Activated CD8-positive, alpha-beta memory T cell treated with anti-CD3 and anti-CD28 coated beads for 48 hours (primary cell): ENCODE data around the gene CEMP1.
"Not testable (repeated sequence)": the region's sequence is repeated elsewhere in the genome, so short reads cannot be mapped to it uniquely, and the experiment has no call there.

Experiments
- DNase-seq, 3 experiments: peaks; one replicate each; pipeline ENCODE4 v3.0.0-alpha.2; 2020; ENCODE audit warnings: low read depth in 2 of 3, low spot score in 2 of 3

CEMP1 gene

DNA sequence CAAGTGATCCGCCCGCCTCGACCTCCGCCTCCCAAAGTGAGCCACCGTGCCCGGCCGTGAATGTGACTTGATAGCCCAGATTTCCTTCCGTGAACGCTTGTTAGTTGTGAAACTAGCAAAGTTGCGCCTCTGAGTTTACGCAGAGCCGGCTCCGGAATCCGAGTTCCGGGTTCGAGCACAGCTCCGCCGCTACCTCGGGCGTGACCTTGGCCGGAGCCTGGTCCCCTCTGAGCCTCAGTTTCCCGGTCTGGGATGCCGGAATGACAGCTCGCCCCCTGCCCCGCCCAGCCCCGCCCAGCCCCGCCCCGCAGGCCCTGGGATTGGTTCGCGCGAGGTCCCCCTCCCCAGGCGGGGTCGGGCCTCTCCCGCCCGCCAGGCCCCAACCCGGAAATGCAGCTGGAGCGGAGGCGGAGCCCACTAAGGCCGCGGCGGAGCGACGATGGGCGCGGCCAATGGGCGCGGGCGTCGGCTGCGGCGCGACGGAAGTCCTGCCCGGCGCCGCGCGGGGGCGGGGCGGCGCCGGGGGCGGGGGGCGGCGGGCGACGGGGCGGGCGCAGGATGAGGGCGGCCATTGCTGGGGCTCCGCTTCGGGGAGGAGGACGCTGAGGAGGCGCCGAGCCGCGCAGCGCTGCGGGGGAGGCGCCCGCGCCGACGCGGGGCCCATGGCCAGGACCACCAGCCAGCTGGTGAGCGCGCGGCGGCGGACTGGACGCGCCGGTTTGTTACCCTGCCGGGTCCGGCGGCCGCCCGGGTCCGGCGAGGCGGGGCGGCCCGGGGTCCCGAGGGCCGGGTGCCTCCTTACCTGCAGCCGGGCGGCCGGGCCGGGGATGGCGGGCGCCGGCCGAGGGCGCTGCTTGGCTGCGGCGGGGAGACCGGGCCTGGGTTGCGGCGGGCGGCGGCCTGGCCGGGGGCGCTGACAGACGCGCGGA lies 6.5 kb upstream of the CEMP1 start, which contains the start of gene PDPK1:
Gene PDPK1, plus strand, starts transcription at position 571 of the 929 bp plus-strand sequence. Its CDS starts 92 bp downstream, at position 663.
- DNase-seq = peak; percentile 76 to 92 (median 85)

DNA sequence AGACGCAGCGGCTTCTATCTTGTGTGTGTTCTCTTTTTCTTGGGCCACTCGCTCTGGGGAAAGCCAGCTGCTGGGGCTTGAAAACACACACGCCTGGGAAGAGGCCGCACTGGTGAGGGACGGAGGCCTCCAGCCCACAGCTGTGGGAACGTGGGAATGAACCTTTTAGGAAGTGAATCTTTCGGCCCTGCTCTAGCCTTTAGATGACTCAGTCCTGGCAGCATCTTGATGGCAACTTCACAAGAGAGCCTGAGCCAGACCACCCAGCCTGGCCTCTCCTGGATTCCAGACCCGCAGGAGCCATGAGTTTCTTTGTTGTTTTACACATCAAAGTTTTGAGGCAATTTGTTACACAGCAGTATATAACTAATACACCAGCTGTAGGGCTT lies 4.4 kb upstream of the CEMP1 start:
- no peak for DNase-seq

DNA sequence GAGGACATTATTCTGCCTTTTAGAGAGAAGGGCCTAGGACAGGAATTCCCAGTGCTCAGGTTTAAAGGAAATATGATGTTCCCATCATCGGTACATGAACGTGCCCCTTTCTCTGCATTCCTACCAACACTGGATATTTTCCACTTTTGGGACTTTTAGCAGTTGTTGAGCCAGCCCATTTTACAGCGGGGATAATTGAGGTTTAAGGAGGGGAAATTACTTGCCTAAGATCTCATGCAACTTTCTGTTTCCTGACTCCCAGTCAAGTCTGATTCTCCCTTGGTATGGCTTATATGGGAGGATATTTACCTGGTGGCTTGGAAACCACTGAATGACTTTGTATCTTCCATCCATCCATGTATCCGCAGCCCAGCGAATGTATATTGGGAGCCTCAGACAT lies 3.1 kb upstream of the CEMP1 start:
- not testable (repeated sequence) for DNase-seq

DNA sequence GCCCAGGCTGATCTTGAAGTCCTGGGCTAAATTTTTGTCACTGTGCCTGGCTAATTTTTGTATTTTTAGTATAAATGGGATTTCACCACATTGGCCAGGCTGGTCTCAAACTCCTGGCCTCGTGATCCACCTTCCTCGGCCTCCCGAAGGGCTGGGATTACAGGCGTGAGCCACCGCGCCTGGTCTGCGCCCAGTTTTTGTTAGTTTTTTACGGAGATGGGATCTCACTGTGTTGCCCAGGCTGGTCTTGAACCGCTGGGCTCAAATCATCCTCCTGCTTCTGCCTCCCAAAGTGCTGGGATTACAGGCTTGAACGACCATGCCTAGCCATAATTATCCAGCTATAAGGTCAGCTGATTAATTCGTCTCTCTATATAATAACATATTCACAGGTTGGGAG lies 2.7 kb upstream of the CEMP1 start:
- no peak for DNase-seq

DNA sequence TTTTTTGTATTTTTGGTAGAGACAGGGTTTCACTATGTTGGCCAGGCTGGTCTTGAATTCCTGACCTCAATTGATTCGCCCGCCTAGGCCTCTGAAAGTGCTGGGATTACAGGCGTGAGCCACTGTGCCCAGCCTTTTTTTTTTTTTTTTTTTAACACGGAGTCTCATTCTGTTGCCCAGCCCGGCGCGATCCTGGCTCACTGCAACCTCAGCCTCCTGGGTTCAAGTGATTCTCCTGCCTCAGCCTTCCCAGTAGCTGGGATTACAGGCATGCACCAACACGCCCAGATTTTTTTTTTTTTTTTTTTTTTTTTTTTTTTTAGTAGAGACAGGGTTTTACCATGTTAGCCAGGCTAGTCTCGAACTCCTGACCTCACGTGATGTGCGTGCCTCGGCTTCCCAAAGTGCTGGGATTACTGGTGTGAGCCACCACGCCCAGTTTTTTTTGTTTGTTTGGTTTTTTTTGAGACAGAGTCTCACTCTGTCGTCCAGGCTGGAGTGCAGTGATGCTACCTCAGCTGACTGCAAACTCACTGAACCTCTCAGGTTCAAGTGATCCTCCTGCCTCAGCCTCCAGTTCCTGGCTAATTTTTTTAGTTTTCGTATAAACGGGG lies 2.0 kb upstream of the CEMP1 start:
- not testable (repeated sequence) for DNase-seq

DNA sequence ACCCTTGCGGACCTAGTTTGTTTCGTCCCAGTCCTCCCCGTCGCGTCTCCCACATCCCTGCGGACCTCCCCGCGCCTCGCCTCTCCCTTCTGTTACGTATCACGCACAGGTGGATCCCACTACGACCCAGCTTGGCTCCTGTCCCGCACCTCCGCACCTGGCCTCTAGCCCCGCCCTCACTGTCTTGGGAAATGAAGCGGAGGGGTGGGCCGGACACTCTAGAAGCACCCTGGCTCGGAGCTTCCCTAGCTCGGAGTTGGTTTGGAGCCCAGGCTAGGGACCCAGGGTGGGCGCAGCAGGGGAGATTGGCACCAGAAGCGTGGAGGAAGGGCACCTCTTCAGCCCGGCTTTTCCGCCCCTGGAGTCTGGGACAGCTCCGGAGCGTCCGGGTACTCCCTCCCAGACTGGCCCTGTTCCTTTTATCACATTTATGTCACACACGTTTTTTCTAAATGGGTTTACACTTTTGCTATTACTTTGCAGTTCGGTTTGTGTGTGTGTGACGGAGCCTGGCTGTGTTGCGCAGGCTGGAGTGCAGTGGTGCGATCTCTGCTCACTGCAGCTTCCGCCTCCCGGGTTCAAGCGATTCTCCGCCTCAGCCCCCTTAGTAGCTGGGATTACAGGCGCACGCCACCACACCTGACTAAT lies 1.4 kb upstream of the CEMP1 start:
- no peak for DNase-seq

DNA sequence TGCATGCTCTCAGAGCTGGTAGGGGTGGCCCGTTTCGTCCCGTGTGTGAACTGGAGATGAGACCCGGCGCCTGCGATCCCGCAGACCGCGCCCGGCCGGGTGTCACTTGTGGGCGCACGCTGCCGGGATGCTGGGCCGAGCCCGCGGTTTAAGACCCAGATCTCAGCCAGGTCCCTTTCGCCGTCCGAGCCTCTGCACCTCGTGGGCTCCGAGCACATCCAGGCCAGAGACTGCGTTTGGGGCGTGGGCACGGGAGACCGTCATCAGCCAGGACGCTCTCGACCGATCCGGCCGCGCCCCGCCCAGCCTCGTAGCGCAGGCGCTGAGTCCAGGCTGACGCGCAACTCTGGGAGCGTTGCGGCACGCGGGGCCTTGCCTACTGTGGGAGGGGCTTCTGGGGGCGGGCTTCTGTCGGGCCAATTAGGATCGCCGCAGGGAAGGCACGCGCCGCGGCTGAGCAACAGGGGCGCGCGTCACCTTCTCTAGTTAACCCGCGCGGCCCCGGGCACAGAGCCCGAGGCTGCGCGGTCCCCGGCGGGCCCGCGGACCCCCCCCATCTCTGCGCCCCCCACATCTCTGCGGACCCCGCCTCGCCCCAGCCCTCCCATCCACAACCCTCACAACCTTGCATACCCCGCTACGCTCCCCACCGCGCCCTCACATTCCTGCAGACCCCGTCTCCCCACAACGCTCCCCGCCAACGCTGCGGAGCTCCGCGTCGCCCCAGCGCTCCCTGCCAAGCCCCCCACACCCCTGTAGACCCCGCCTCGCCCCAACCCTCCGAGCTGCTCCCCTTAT lies 687 bp upstream of the CEMP1 start:
- DNase-seq = peak; percentile 86 to 95 (median 91)

DNA sequence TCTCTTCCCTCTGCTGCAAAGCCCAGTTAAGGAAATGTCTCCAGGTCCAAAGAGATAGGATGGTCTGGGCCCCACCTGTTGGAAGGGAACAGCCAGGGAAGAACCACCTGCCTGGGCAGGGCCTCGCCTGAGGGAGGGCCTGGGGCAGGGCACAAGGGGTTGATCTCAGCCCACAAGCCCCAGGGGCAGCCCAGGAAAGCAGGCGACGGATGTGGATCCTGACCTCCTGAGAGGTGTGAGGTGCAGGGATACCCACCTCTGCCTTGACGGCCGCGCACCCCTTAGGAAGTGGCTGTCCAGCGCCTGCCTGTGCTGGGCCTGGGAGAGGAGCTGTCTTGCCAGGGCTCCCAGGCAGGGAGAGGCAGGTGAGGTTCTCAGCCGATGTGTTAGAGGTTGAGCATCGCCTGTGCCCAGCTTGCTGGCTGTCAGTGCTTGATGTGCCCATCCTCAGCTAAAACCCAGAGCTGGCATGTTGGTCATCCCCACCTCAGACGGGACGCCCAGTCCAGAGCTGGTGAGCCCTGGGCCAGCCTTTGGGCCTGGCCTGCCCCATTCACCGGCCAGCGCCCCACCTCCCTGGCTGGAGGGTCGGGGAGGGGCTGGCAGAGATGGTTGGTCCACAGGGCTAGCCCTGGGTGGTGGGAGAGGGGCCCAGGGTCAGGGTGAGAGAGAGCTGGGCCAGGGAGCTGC lies 434 bp downstream of the CEMP1 start:
- no peak for DNase-seq

DNA sequence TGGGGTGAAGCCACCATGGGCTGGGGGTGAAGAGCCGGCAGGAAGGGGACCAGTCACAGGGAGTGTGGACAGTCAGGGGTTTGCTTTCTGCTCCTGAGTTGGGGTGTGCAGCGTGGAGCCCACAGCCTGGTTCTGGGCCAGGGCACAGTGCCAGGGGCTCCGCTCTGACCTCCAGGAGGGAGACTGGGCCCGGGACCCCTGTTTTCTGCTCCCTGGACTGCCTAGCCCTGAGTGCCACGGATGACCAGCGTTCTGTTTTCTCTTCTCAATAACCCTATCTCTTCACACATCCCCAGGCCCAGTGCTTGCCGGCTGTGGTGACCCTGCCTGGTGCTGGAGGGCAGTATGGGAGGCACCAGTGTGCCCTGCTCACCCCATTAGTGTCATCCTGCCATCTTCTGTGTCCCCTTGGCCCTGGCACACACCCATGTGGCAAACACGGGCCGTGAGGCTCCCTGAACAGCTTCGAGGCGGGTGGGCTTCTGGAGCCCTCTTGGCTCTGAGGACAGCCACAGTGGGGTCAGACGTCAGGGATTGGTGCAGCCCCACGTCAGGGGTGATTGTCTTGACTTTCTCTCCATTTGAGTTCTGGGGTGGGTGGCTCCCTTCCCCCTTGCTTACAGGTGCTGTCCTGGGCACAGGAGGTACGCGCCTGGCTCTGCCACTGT lies 1.1 kb downstream of the CEMP1 start:
- DNase-seq = no peak

DNA sequence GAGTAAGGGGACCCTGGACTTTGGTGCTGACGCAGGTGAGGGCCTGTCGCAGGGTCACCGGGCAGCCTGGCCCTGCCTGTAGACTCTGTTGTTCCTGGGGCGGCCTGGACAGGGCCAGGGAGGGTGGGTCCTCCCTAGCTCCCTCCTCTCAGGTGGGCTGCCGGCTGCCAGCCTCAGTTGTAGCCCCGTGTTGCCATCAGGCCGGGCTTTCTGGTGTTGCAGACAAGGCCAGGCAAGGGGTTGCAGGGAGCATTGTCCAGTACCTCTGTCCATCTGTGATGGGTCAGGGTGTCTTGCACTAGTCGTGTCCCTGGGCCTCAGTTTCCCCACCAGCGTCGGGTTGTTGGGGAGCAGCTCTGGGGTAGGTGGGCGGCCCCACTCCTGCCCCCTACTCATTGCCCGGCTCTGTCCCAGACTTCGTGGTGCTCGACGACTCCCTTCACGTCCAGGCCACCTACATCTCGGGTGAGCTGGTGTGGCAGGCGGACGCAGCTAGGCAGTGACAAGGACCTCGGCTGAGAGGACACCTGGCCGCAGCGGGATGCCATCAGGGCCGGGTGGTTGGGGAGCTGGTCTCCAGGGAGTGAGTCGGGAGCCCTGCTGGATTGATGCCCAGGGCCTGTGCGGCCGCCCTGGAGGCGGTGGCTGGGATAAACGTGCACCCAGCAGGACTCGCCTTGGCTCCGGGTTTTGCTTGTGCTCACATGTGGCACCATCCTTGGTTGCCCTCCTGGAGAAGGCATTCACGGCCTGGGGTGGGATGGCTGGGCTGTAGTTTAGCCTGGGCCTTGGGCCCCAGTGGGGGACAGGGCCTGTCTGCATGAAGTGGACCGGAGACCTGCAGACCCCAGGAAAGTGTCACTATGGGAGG lies 1.9 kb downstream of the CEMP1 start:
- DNase-seq = no peak

DNA sequence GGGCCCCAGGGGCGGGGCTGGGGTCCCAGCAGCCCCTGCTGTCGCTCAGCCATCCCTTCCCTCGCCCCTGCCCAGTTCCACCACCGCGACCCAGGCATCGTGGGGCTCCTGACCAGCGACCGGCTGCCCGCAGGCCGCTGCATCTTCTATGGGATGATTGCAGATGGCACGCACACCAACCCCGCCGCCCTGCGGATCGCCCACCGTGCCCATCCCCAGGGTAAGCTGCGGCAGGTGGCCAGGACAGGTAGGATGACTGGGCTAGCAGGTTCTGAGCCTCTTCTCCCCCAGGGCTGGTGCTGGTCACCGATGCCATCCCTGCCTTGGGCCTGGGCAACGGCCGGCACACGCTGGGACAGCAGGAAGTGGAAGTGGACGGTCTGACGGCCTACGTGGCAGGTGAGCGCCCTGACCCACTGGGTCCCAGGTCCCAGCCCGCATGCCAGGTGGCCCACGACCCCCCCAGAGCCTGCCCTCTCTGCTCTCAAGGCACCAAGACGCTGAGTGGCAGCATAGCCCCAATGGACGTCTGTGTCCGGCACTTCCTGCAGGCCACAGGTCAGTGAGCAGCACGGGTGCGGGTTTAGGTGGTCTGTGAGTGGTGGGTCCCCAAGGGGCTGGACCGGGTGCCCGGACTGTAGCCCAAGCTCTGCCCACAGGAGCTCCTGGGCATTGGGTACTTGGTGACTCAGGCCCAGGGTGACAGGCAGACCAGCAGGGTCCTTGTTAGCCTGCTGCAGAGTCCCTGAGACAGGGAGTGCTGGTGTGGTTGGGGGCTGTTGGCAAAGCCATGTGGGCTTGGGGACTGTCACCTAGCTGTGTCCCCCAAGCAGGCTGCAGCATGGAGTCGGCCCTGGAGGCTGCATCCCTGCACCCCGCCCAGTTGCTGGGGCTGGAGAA lies 2.8 kb downstream of the CEMP1 start:
- no peak for DNase-seq

DNA sequence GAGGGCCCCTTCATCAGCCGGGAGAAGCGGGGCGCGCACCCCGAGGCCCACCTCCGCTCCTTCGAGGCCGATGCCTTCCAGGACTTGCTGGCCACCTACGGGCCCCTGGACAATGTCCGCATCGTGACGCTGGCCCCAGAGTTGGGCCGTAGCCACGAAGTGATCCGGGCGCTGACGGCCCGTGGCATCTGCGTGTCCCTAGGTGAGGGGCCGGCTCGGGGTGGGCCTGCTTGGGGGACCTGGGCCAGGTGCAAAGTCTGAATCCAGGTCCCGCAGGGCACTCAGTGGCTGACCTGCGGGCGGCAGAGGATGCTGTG lies 3.5 kb downstream of the CEMP1 start:
- DNase-seq = no peak

DNA sequence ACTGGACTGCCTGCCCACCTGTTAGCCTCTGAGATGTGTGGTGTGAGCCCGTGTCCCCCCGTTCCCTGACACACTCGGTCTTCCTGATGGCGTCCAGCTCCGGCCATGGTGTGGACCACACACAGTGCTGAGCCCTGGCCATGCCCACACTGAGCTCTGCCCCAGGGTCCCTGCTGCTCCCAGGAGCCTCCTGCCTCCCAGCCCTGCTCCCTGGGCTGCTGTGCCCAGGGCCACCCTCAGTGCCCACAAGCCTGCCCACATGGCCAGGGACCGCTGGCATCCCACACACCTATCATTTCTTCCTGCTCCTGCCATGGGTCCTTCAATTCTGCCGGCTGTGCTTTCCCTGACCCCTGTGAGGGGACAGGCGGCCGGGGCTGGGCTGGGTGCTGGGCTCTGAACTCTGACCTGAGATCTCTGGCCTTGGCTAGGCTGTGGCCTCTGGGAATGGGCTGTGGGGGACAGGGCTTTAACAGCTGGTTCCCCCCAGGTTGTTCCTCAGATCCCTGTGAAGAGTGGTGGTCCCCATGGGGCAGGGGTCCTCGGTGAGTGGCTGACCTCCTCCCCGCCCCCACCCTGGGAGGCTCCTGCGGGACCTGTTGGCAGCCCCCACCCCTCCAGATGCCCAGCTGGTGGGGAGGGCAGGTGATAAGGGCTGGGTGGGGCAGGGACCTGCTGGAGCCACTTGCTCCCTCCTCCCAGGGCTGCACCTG lies 4.0 kb downstream of the CEMP1 start:
- DNase-seq = no peak

DNA sequence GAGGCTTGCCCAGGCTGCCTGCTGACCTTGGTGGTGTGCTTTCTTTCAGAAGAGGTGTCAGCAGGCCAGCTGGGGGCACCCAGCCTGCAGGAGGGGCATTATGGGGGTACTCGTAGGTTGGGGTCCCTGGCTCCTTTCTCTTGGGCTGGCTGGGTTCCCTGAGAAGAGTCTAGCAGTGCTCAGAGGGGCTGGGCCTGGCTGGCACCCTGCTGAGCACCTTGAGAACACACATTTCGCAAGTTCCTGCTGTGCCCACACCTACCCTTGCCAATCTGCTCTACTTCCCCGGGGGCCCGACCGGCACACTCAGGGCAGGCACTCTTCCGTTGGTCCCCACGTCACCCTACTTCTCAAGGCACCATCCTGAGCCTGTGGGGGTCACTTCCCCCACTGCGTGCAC lies 5.1 kb downstream of the CEMP1 start:
- no peak for DNase-seq

DNA sequence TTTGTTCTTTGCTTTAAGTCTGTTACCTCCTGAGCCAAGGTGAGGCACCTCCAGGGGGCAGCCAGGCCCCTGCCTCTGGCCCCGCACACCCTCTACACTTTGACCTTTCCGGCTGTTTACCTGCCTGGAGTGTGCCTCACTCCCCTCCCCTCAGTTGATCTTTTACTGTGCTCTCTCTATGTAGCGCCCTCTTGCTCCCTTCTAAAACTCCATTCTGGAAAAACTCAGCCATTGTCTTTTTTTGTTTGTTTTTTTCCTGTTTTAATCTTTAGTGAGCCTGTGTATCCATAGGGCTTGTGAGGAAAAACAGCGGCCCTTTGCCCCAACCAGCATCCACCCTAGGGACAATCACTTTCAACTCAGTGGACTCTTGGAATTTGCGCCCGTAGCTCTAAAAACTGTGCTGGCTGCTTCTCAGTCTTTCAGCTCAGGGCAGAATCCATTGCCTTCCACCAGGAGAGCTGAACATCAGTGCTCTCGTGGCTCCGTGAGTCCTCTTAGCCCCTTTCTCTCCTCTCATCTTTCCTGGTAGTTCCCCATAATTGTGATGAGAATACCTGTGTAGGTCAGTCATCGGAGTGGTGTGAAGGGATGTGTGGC lies 6.8 kb downstream of the CEMP1 start:
- DNase-seq = no peak

DNA sequence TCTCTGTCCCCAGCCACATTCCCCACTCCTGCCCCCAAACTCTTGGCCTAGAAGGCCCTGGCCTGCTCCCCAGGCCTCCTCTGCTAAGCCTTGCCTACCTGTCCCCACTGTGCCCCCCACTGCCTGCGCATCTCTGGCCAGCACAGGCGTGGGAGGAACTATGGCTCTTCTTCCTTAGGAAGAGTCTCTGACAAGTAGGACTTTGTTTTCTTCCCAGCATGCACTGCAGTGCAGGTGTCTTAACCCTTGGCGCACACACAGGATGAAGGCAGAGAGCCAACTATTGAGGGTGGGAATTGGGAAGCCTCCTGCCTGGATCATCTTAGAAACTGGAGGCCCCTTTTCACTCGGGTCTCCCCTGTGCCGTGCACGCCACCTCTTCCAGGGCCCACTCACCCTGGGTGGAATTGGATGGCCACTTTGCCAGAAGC lies 7.4 kb downstream of the CEMP1 start:
- no peak for DNase-seq
